Measurements from ENCODE around the gene PHC3.

DNA sequence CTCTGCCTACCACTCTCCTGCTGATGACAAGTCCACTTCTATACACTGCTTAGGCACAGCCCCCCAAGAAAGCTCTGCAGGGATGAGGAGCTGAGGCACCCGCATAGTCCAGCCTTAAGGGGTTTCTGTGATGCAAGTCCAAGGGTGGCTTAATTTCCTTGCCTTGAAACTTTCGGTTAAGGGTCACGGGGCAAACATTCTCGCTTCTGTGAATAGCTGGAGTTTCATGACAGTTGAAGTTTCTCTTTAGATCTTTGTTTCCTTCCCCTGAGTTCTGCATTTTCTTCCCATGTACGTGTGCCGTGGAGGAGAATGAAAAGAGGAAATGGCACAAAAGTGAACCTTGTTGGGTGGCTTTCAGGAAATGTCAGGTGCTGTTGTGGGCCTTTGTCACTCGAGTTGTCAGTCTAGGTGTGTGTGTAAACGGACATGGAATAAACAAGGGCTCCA is 136.7 kb downstream of the PHC3 start:
- no peak for TF ChIP-seq MTA3 (CRISPR knock-in tag; IDR thresholded peaks at IDR 0.05)
- TF ChIP-seq POLR2A (IDR thresholded peaks at IDR 0.05; ENCODE audit: insufficient read depth in 1 of 2, low read depth in 2 of 2, low read length in 2 of 2): no peak
- no peak for TF ChIP-seq ZNF768 (CRISPR knock-in tag; IDR thresholded peaks at IDR 0.05)
- TF ChIP-seq ZNF207 (IDR thresholded peaks at IDR 0.05; ENCODE audit: borderline replicate concordance): no peak
- no peak for TF ChIP-seq MED1 (CRISPR knock-in tag; IDR thresholded peaks at IDR 0.05)
- no peak for TF ChIP-seq XBP1 (CRISPR knock-in tag; IDR thresholded peaks at IDR 0.05)
- TF ChIP-seq, protein P1, sequence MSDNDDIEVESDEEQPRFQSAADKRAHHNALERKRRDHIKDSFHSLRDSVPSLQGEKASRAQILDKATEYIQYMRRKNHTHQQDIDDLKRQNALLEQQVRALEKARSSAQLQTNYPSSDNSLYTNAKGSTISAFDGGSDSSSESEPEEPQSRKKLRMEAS (IDR thresholded peaks at IDR 0.05): no peak
- TF ChIP-seq, protein P2, sequence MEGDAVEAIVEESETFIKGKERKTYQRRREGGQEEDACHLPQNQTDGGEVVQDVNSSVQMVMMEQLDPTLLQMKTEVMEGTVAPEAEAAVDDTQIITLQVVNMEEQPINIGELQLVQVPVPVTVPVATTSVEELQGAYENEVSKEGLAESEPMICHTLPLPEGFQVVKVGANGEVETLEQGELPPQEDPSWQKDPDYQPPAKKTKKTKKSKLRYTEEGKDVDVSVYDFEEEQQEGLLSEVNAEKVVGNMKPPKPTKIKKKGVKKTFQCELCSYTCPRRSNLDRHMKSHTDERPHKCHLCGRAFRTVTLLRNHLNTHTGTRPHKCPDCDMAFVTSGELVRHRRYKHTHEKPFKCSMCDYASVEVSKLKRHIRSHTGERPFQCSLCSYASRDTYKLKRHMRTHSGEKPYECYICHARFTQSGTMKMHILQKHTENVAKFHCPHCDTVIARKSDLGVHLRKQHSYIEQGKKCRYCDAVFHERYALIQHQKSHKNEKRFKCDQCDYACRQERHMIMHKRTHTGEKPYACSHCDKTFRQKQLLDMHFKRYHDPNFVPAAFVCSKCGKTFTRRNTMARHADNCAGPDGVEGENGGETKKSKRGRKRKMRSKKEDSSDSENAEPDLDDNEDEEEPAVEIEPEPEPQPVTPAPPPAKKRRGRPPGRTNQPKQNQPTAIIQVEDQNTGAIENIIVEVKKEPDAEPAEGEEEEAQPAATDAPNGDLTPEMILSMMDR (CRISPR knock-in tag; IDR thresholded peaks at IDR 0.05): no peak
- TF ChIP-seq SP2 (CRISPR knock-in tag; IDR thresholded peaks at IDR 0.05): no peak
